Measurements from ENCODE around the gene RNU1-1.

Gene RNU1-1

GRCh38 chr1:16474166-16474800, 39.8 kb downstream of the RNU1-1 start:
- H3K9me3 Mint-ChIP-seq = no peaks in the 10 kb centered on the region
- no peak overlapping the region for H3K4me3 Mint-ChIP-seq
- no peaks in the 10 kb centered on the region for H3K27me3 Mint-ChIP-seq (ENCODE audit: low read depth)
- H3K36me3 Mint-ChIP-seq (ENCODE audit: low read depth) = peaks cover 46% of the 10 kb centered on the region
- TF ChIP-seq CTCF (IDR thresholded peaks at IDR 0.05; ENCODE audit: unreplicated experiment in 3 of 3) = no peak
- no peak overlapping the region for H3K27ac Mint-ChIP-seq
- no peaks in the 10 kb centered on the region for H3K4me1 Mint-ChIP-seq

GRCh38 chr1:16468558-16468957, 45.5 kb downstream of the RNU1-1 start:
- no peak for TF ChIP-seq CTCF (IDR thresholded peaks at IDR 0.05; ENCODE audit: unreplicated experiment in 3 of 3)
- peaks cover 61% of the 10 kb centered on the region for H3K36me3 Mint-ChIP-seq (ENCODE audit: low read depth)
- H3K27ac Mint-ChIP-seq = no peak overlapping the region
- H3K4me1 Mint-ChIP-seq = peaks cover 5% of the 10 kb centered on the region
- H3K27me3 Mint-ChIP-seq (ENCODE audit: low read depth) = no peaks in the 10 kb centered on the region
- H3K9me3 Mint-ChIP-seq = no peaks in the 10 kb centered on the region
- H3K4me3 Mint-ChIP-seq = no peak overlapping the region

- no peaks in the 10 kb centered on the region for H3K9me3 Mint-ChIP-seq
Observed at GRCh38 chr1:16464917-16465625, 49.0 kb downstream of the RNU1-1 start.

More at GRCh38 chr1:16464917-16465625, 49.0 kb downstream of the RNU1-1 start:
- no peak overlapping the region for H3K27ac Mint-ChIP-seq
- H3K36me3 Mint-ChIP-seq (ENCODE audit: low read depth) = peaks cover 59% of the 10 kb centered on the region
- no peak overlapping the region for H3K4me3 Mint-ChIP-seq
- TF ChIP-seq CTCF (IDR thresholded peaks at IDR 0.05; ENCODE audit: unreplicated experiment in 3 of 3) = no peak
- H3K4me1 Mint-ChIP-seq = peaks cover 5% of the 10 kb centered on the region
- H3K27me3 Mint-ChIP-seq (ENCODE audit: low read depth) = no peaks in the 10 kb centered on the region

Measured in nephron (organoid).